Stimulated activated CD4-positive, alpha-beta T cell treated with anti-CD3 and anti-CD28 coated beads, Interleukin-1b, Interleukin-23, amount 100 ng/mL, for 24 hours (primary cell): Measurements from ENCODE around the gene KLHL36.
A peak's percentile ranks its signal among the peaks of the same experiment; 100 is the strongest.
"Not testable (repeated sequence)": the region's sequence is repeated elsewhere in the genome, so short reads cannot be mapped to it uniquely, and the experiment has no call there.

Experiments
- DNase-seq, 4 experiments: peaks; one replicate each; pipeline ENCODE4 v3.0.0-alpha.2; 2020; ENCODE audit warnings: low read depth in 4 of 4, low spot score in 1 of 4

KLHL36 gene

GRCh38 chr16:84667600-84668309, 19.4 kb downstream of the KLHL36 start:
- DNase-seq, result no peak

- no peak for DNase-seq
These were observed 21.8 kb downstream of the KLHL36 start for GRCh38 chr16:84670063-84670462.

GRCh38 chr16:84672276-84673202, 24.2 kb downstream of the KLHL36 start:
- DNase-seq, result peak; percentile 73 to 77 (median 74)

GRCh38 chr16:84673203-84673535, 24.9 kb downstream of the KLHL36 start:
- DNase-seq, result no peak

- DNase-seq, result no peak
These were observed 25.2 kb downstream of the KLHL36 start for GRCh38 chr16:84673561-84673960.

GRCh38 chr16:84675423-84675822, 27.1 kb downstream of the KLHL36 start:
- no peak for DNase-seq

GRCh38 chr16:84675884-84676283, 27.6 kb downstream of the KLHL36 start:
- no peak for DNase-seq

- no peak for DNase-seq
These were observed 28.9 kb downstream of the KLHL36 start for GRCh38 chr16:84677017-84677803.

GRCh38 chr16:84677849-84678248, 29.5 kb downstream of the KLHL36 start:
- no peak for DNase-seq

GRCh38 chr16:84678541-84678940, 30.2 kb downstream of the KLHL36 start:
- DNase-seq, result no peak

GRCh38 chr16:84680165-84680842, 32.0 kb downstream of the KLHL36 start:
- DNase-seq, result no peak

- no peak for DNase-seq
These were observed 32.7 kb downstream of the KLHL36 start for GRCh38 chr16:84680843-84681629.

GRCh38 chr16:84683691-84684591, 35.6 kb downstream of the KLHL36 start:
- no peak for DNase-seq

- no peak for DNase-seq
These were observed 36.3 kb downstream of the KLHL36 start for GRCh38 chr16:84684592-84684965.

- DNase-seq, result no peak
These were observed 36.9 kb downstream of the KLHL36 start for GRCh38 chr16:84685210-84685609.

GRCh38 chr16:84686707-84687298, 38.5 kb downstream of the KLHL36 start:
- DNase-seq, result no peak

- no peak for DNase-seq
These were observed 39.4 kb downstream of the KLHL36 start for GRCh38 chr16:84687715-84688114.

- DNase-seq, result not testable (repeated sequence)
These were observed 39.9 kb downstream of the KLHL36 start for GRCh38 chr16:84688163-84688562.

GRCh38 chr16:84689111-84689510, 40.8 kb downstream of the KLHL36 start:
- DNase-seq, result no peak
